SHP77 treated with DMSO at 0.1 percent for 48 hours (cell line): ENCODE data around the gene ZW10.
"Not testable (repeated sequence)": the region's sequence is repeated elsewhere in the genome, so short reads cannot be mapped to it uniquely, and the experiment has no call there.

Source experiments
- DNase-seq: peaks from one replicate; lab custom pipeline; 2025; lab: John Stamatoyannopoulos, UW

The ZW10 gene

DNA sequence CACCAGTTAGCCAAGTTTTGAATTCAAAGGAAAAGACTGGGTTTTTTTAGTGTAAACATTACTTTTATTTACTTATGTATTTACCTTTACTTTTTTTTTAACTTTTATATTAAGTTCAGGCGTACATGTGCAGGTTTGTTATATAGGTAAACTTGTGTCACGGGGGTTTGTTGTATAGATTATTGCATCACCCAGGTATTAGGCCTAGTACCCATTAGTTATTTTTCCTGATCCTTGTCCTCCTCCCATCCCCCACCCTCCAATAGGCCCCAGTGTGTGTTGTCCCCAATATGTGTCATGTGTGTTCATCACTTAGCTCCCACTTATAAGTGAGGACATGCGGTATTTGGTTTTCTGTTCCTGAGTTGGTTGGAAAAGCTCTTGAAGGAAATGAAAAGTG, 20.6 kb downstream of the ZW10 start:
- DNase-seq = no peak

DNA sequence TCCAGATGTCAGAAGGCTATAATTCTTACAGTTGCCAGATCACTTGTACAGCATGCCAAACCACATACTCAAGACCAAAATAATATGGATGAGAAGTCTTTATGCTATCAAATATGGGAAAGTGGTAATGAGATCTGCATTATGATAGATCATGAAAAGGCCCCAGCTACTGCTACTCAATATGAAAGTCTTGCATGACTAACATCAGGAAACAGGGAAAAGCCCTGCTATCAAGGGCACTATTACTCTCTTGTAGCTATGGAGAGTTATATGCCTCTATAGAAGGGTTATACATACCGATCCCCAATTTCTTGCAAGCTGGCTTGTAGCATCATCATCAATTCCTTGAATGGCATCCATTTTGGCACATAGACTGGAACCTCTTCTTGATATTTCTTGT, 37.2 kb downstream of the ZW10 start:
- no peak for DNase-seq

DNA sequence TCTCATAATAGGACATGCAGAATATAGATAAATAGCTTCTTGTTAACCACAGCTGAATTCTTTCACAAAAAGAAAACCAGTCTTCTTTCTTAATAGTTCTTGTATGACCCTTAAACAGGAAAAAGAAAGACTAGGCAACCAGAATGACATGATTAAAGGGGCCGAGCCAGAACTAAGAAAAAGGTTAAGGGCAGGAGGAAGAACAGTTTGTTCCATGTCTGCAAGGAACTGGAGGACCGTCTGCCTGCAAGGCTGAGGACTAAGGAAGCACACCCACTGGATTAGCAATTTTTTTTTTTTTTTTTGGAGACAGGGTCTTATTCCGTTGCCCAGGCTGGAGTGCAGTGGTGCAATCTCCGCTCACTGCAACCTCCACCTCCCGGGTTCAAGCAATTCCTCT, 41.4 kb downstream of the ZW10 start:
- no peak for DNase-seq

DNA sequence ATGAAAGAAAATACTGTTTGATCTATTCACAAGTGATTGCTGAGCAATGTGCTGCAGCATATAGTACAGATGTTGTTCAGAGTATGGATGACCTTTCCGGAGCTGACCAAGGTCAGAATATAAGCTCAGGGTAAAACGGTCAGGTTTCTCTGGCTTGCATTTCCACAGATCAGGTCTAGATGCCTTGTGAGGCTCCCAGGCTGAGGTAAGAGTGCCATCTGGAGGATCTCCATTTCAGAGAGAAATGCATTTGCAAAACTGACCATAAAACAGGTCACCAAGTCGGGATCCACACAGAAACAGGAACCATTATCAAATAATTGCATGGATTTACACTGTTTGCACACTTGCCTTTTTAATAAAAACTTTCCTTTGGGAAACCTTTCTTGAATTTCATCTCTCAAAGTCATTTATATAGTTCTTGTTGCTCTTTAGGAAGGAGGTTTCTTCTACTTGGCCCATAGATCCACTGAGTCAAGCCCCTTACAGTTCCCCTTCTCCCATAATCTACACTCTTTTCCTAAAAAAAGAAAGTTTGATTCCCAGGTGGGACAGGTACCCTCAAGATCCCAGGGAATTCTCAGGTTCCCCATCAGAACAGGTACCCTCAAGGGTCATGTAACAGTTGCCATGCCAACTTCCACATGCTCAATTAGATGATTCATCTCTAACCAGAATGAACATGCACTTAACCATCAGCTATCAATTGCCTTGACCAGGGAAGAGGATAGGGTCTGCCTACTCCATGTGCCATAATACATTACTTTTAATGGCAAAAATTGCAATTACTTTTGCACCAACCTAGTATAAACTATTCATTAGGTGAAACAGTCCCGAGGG, 42.4 kb downstream of the ZW10 start:
- DNase-seq = peak; percentile 19

DNA sequence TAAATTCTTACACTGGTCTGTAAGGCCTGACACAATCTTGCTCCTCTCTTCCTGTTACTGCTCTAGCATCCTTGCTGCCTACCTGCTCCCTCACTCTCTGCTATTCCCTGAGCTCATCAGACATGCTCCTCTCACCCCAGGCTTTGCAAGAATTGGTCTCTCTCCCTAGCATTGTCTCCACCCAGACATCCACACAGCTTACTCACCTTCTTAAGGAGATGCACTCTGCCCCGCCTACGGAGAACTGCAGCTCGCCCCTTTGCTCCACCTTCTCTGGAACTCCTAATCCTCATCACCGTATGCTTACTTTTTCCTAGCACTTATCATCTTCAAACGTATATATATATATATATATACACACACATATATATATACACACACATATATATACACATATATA, 44.0 kb downstream of the ZW10 start:
- no peak for DNase-seq

DNA sequence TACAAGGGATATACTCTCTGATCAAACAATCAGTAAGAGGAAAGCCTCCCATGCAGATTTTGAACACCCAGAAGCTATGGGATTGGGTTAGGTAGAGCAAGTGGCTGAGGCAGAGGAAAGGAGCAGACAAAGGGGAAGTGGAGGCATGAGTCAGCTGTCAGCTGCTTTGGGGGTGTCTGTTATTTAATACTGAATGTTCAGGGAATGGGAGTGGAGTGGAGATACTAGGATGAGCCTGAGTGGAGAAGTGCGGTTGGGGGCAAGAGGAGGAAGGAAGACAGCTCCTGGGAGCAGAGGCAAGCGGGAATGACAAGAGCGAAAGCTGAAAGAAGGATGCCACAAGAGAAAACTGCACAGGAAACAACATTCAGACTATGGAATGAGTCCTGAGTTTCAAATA, 44.7 kb downstream of the ZW10 start:
- no peak for DNase-seq

DNA sequence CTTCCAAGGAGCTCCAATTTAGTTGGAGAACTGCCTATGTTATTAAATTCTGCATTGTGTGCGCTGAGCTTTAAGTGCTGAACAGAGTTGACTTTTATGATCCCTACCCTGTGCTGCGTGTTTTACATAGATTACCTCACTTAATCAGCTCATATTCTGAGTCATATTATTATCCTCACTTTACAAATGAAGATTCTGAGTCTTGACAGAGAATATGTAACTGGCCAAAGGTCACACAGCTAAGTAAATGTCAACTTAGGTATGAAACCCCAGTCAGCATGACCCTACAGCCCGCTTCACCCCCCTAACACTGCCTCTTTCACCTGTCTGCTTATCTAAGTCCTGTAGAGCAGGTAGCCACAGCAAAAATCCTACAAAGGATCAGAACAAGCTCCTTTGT, 47.6 kb downstream of the ZW10 start:
- DNase-seq = no peak

DNA sequence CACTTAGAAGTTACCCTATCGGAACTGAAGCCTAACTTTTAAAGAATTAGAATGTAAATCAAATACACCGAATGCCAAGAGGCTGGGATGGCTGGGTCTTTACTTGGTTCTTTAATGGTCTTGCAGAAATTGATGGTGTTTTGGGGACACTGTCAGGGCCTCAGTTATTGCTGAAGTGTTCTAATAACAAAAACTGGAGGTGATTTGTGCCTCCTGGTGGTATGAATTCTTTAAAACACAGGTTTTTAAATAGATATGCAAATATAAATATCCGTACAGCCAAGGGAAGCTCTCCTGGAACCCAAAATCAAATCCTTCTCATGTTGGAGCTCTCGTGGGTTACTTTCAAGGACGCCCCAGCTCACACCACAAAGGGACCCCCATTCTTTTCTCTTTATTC, 48.1 kb downstream of the ZW10 start:
- DNase-seq = no peak

DNA sequence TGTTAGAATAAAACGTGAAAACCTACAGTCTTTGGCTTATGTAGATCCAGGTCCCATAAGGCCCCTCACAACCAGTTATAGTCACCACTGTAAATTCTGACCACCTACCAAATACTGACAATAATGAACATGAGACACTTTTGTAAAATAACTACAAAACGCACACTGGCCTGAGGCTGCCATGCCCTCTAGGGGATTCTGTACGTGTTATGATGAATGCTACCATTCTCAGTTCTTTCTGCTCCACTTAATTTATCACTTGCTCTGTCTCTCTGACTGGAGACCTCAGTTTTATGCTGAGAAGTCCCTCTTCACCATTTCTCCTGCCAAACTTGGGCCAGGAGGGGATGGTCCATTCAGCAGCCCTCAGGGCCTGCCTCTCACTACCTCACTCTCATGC, 48.7 kb downstream of the ZW10 start:
- no peak for DNase-seq

DNA sequence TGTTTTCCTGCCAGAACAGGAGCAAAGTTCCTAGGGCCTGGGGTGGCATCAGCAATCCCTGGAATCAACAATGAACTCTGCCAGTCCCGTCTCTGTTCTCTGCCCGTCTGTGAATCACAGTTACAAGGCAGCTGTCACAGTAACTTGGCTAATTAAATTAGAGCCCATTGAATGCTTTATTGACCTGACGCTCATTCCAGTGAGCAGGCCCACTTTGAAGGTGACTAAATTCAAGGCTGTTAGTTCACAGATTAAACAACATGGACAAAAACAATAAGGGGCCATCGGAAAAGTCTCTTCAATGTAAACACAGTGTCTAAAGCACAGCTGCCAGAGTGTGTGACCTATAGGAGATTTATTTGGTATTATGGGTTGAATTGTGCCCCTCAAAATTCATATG, 49.7 kb downstream of the ZW10 start:
- peak; percentile 16 for DNase-seq

DNA sequence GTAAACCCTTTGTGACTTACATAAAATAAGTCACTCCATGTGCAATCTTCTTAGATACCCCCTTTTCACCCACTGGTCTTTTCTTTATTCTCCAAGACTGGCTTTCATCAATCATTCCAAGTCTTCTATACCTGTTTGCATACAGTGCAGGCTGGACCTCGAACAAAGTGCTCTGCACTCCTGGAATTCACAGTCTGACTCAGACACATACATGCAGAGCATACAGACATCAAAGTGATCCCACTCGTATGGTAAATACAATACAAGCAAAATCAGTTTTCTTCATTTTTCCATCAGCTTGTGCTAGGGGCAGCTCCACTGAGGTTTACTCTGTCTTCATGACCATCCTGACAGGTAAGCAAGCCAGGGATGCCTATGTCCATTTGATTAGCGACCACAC, 50.6 kb downstream of the ZW10 start:
- no peak for DNase-seq

DNA sequence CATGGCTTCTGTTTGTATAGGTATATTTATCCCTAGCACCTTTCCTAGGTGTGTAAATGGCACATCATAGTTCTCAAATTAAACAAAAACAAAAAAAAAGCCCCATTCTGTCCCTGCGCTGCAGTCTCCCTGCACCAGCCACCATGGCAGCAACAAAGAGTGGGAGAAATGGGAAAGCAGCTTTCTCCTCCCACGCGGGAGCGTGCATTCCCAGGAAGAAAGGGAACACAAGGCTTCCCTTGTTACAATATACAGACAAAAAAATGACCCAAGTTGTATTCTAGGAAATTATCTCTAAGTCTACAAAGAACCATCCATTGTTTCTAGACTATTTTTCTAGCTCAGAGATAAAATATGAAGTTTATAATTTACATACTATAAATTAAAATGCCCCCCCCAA, 51.3 kb downstream of the ZW10 start:
- no peak for DNase-seq

DNA sequence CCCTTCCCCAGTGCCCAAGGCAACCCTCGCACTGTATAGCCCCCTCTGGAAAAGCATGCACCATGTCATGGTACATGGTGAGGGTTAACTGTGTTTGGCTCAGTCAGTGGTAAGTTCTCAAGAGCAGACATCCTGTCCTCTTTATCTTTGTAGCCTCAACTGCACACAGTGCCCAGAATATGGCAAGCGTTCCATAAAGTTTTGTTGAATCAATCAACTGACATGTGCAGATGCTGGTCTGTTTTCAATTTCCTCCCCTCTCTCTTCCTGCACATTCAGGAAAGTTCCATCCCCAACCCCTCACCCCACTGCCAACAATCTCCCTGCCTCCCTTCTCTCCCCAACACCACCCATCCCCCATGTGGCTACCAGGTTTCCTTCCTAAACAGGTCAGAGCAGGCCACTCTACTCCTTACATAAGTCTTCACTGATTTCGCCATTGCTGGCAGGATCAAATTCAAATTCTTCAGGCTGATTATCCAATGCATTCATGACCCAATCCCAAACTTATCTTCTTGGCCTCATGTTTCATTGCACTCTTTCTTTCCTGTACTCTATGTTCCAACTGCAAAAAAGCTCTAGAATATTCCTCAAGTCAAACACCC, 51.9 kb downstream of the ZW10 start:
- no peak for DNase-seq

DNA sequence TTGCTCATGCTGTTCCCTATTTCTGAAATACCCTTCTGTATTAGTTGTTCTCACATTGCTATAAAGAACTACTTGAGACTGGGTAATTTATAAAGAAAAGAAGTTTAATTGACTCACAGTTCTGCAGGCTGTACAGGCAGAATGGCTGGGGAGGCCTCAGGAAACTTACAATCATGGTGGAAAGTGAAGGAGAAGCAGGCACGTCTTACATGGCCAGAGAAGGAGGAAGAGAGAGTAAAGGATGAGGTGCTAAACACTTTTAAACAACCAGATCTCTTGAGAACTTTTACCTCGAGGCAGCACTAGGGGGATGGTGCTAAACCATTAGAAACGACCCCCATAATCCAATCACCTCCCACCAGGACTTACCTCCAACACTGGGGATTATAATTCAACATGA, 53.0 kb downstream of the ZW10 start:
- DNase-seq = not testable (repeated sequence)

DNA sequence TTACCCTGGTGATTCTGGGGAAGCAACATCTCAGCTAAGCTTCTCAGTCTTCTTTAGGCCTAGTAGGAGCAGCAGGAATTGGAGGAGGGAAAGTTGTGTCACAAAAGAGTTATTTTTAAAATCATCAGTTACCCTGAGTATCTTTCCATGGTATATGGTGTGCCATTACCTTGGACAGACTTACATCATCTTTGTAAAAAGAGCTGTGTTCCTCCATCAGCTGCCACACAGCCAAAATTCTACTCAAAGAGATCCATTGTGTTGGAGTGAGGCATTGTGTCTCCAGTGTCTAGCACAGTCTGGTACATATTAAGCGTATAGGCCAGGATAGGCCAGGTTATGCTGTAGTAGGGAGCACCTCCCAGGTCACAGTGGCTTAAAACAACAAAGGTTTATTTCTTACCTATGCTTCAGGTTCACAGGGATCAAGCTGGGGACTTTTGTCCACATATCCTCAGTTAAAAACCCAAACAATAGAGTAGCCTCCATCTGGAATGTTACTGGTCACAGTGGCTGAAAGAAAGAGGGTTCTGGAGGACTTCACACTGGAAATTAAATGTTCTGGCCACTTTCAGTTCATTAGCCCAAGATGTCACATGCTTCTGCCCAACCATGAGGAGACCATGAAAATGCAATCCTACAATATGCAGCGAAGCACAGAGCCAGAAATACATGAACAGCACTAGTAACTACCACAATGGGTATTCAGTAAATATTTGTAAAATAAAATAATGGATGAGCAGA, 57.4 kb downstream of the ZW10 start:
- DNase-seq = no peak

DNA sequence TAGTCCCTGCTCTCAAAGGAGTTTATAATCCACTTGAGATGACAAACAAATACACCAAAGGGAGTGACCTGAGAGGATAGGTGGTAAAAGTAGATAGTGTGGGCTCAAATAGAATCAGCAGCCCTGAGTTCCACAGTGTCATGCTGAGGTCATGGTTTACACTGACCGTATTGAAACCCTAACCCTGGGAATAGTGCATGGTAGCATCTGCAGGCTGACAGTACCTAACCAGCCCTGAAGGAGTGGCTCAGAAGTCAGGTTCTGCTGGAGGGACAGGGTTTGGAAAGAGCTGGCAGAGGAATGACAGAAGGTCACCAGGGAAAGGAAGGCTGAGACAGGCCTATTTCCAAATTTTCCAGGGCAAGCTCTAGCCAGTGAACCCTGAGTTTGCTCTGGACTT, 58.2 kb downstream of the ZW10 start:
- no peak for DNase-seq

DNA sequence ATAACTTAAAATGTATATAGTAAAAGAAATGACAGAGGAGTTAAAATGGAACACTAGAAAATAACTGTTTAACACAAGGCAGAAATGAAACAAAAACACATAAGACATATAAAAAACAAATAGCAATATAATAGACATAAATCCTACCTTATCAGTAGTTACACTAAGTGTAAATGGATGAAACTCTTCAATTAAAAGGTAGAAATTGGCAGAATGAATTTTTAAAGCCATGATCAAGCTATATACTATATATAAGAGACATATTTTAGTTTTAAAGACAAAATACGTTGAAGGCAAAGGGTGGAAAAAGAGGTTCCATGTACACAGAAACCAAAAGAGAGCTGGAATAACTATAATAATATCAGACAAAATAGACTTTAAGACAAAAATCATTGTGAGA, 62.5 kb downstream of the ZW10 start:
- DNase-seq = no peak

DNA sequence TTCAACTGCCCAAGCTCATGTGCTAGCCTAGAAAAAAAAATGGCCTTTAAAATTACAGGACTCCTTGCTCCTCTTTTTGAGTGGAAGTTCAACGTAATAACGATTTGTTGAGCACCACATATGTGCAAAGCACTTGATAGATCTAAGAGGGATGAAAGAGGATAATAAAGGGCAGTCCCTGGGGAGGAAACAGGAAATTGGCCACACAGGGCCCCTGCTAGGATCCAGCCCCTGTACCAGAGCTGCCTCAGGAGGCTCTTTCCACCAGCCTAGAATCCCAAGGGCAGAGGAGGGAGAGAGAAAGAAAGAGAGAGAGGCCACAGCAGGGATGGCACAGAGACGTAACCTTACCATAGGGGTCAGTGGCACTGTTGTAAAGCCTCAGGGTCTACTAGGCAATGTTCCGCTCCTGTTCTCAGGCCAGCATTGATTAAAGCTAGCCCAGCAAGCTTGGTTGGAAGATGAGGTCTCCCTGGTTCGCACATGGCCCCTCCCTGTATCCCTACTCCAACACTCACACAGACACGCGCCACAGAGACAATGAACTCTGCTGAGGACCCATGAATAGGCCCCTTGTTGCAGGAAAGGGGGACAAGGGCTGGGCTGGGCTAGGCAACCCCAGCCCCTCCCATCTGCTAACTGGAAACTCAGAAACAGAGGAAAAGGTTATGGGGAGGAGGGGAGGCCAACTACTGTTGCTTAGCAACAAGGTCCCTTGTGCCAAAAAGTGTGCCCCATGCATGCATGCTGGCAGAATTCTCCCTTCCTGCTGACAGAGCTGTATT, 67.4 kb downstream of the ZW10 start, which contains the start of gene TMPRSS5:
TMPRSS5 (minus strand) TSS at position 438 of the 785 bp plus-strand sequence; CDS start at position 354, 84 bp downstream.
- no peak for DNase-seq

DNA sequence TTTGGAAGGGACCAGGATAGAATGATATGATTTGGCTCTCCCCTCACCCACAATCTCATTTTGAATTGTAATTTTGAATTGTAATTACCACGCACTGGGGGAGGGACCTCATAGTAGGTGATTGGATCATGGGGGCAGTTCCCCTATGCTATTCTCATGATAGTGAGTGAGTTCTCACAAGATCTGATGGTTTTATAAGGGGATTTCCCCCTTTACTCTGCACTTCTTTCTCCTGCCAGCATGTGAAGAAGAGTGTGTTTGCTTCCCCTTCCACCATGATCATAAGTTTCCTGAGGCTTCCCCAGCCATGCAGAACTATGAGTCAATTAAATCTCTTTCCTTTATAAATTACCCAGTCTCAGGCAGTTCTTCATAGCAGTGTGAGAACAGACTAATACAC, 69.9 kb downstream of the ZW10 start:
- not testable (repeated sequence) for DNase-seq

DNA sequence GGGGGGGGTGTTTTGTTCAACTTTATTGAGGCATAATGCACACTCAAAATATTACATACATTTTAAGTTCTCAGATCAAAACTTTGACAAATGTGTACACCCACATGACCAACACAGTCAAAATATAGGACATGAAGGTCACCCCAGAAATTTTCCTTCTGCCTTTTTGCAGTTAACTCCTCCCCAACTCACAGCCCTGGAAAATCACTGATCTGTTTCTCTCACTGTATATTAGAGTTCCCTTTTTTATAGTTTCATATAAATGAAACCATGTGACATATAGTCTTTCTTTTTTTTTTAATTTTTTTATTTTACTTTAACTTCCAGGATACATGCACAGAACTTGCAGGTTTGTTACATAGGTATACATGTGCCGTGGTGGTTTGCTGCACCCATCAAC, 72.0 kb downstream of the ZW10 start:
- no peak for DNase-seq

DNA sequence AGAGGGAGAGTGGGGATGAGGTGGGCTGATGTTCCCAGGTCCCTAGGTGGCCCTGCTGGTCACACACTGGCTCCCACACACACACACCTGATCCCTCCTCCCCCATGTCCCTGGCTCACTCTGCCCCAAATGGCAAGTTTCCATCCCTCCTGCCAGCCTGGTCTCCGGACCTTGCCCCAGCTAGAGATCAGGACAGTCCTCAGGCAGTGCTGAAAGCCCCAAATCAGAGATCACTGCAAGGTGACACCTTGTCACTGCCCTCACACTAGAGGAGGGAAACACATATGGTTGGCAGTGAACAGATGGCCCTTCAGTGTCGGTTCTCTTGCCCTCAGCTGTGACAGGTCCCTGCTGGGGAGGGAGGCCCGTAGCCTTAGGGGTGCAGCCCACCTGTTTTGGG, 75.0 kb downstream of the ZW10 start:
- no peak for DNase-seq

DNA sequence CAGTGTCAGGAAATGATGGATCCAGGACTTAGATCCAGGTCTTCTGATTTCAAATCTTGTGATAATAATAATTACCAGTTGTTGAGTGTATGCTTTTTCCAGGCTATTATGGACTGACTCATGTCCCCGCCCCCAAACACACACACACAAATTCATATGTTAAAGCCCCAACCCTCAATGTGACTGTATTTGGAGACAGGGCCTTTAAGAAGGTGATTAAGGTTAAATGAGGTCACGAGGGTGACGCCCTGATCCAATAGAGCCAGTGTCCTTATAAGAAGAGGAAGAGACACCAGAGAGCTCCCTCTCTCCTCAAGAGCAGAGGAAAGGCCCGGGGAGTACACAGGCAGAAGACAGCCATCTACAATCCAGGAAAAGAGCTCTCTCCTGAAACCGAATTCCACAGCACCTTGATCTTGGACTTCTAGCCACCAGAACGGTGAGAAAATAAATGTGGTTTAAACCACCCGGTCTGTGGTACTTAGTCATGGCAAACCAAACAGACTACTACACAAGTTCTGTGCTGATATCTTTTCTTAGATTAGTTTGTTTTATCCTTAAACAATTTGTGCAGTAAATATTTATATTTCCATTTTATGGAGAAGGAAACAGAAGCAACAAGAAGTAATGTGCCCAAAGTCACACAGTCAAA, 75.6 kb downstream of the ZW10 start:
- no peak for DNase-seq
